GM21390 (cell line): ENCODE data around the gene CFAP157.

Experiments used
- ATAC-seq: cut with Tn5 transposase; IDR thresholded peaks from one replicate; pipeline ENCODE4 v1.9.1; 2021; ENCODE audit not compliant: unreplicated experiment

Gene CFAP157

GRCh38 chr9:127706836-127707241, at the start of gene CFAP157:
Gene CFAP157, plus strand, starts transcription at chr9:127706988. Its CDS starts 44 bp downstream, at chr9:127707032.
- ATAC-seq, result no peak

- no peak for ATAC-seq
These were observed 48.4 kb upstream of the CFAP157 start for GRCh38 chr9:127658428-127658827.

GRCh38 chr9:127660886-127661741, 45.7 kb upstream of the CFAP157 start:
- ATAC-seq, result no peak

- ATAC-seq, result no peak
These were observed 44.2 kb upstream of the CFAP157 start for GRCh38 chr9:127662617-127663016.

- ATAC-seq, result no peak
These were observed 42.5 kb upstream of the CFAP157 start for GRCh38 chr9:127664324-127664677.

- no peak for ATAC-seq
These were observed 41.9 kb upstream of the CFAP157 start for GRCh38 chr9:127664678-127665507.

- ATAC-seq, result no peak
These were observed 39.5 kb upstream of the CFAP157 start for GRCh38 chr9:127667127-127667844.

- ATAC-seq, result no peak
These were observed 38.9 kb upstream of the CFAP157 start for GRCh38 chr9:127667906-127668305.

- ATAC-seq, result no peak
These were observed 33.6 kb upstream of the CFAP157 start for GRCh38 chr9:127673234-127673633.

GRCh38 chr9:127676638-127677037, 30.1 kb upstream of the CFAP157 start:
- ATAC-seq, result no peak

- no peak for ATAC-seq
These were observed 27.3 kb upstream of the CFAP157 start for GRCh38 chr9:127679506-127679905.

- no peak for ATAC-seq
These were observed 26.6 kb upstream of the CFAP157 start for GRCh38 chr9:127680226-127680625.

GRCh38 chr9:127680846-127681245, 25.9 kb upstream of the CFAP157 start:
- ATAC-seq, result no peak

GRCh38 chr9:127682351-127683136, 24.2 kb upstream of the CFAP157 start:
- ATAC-seq, result no peak

- no peak for ATAC-seq
These were observed 23.1 kb upstream of the CFAP157 start for GRCh38 chr9:127683723-127684122.

- ATAC-seq, result no peak
These were observed 22.2 kb upstream of the CFAP157 start for GRCh38 chr9:127684576-127684975.

GRCh38 chr9:127686461-127687393, 20.1 kb upstream of the CFAP157 start:
- ATAC-seq, result no peak

GRCh38 chr9:127689329-127690000, 17.3 kb upstream of the CFAP157 start:
- no peak for ATAC-seq

- ATAC-seq, result no peak
These were observed 16.1 kb upstream of the CFAP157 start for GRCh38 chr9:127690735-127691134.
